Stimulated activated CD8-positive, alpha-beta memory T cell treated with anti-CD3 and anti-CD28 coated beads, Interleukin-12 subunit alpha, Interleukin-12 subunit beta, amount 100 ng/mL, for 24 hours (primary cell): ENCODE measurements around the gene CES2.
"Not testable (repeated sequence)": the region's sequence is repeated elsewhere in the genome, so short reads cannot be mapped to it uniquely, and the experiment has no call there.

Source experiments
- DNase-seq: peaks from one replicate; pipeline ENCODE4 v3.0.0-alpha.2; 2020; ENCODE audit errors: extremely low read depth

CES2 gene

GRCh38 chr16:66953462-66954096 lies 18.3 kb downstream of the CES2 start:
- no peak for DNase-seq

GRCh38 chr16:66954097-66954659 lies 18.9 kb downstream of the CES2 start:
- peak; percentile 34 for DNase-seq

- DNase-seq: not testable (repeated sequence)
These were observed 20.2 kb downstream of the CES2 start for GRCh38 chr16:66955363-66956153.

GRCh38 chr16:66956154-66956457 lies 20.8 kb downstream of the CES2 start:
- not testable (repeated sequence) for DNase-seq

GRCh38 chr16:66958857-66959703 lies 23.8 kb downstream of the CES2 start:
- DNase-seq: no peak

GRCh38 chr16:66959704-66960161 lies 24.4 kb downstream of the CES2 start:
- no peak for DNase-seq

GRCh38 chr16:66960270-66960669 lies 25.0 kb downstream of the CES2 start:
- DNase-seq: no peak

- no peak for DNase-seq
These were observed 25.9 kb downstream of the CES2 start, which contains the start of gene CES3 for GRCh38 chr16:66961065-66961744. TSS of gene CES3 (plus strand) at chr16:66961266. CDS start at chr16:66961308, 42 bp downstream.

- no peak for DNase-seq
These were observed 26.6 kb downstream of the CES2 start for GRCh38 chr16:66961914-66962313.

- no peak for DNase-seq
These were observed 28.7 kb downstream of the CES2 start for GRCh38 chr16:66964049-66964448.

GRCh38 chr16:66968847-66969246 lies 33.5 kb downstream of the CES2 start:
- DNase-seq: no peak

GRCh38 chr16:66970775-66971720 lies 35.7 kb downstream of the CES2 start:
- no peak for DNase-seq

GRCh38 chr16:66972983-66973382 lies 37.7 kb downstream of the CES2 start:
- no peak for DNase-seq

GRCh38 chr16:66973716-66974115 lies 38.4 kb downstream of the CES2 start:
- no peak for DNase-seq

- DNase-seq: not testable (repeated sequence)
These were observed 39.0 kb downstream of the CES2 start for GRCh38 chr16:66974156-66974931.

- not testable (repeated sequence) for DNase-seq
These were observed 39.6 kb downstream of the CES2 start for GRCh38 chr16:66974932-66975246.

GRCh38 chr16:66975302-66975893 lies 40.1 kb downstream of the CES2 start:
- no peak for DNase-seq

GRCh38 chr16:66976746-66977145 lies 41.4 kb downstream of the CES2 start:
- no peak for DNase-seq
